Measurements from ENCODE around the gene PTPMT1.

GRCh38 chr11:47611348-47611794 is 46.0 kb downstream of the PTPMT1 start:
- TF ChIP-seq CTCF (IDR thresholded peaks at IDR 0.05): no peak
- TF ChIP-seq ZFX (IDR thresholded peaks at IDR 0.05; ENCODE audit: borderline replicate concordance): no peak

Data from 22Rv1 (cell line).